Measurements from ENCODE around the gene HMX1. TPM values are rescaled to one million over a fixed set of nuclear protein-coding genes. Genes with fewer than 3 reads are reported as not detected.

Gene HMX1
- total and polyA plus RNA-seq, 2 donors (not counting 3 experiments of a cell fraction or from before 2014, with no cell fraction given): not detected

GRCh38 chr4:8850074-8850829 is 21.4 kb downstream of the HMX1 start:
- H3K27ac ChIP-seq (ENCODE audit: insufficient read depth, low read depth, low read length): no peak overlapping the region
- H2AFZ ChIP-seq (ENCODE audit: low read depth, low read length): no peak overlapping the region
- H3K27me3 ChIP-seq (ENCODE audit: control insufficient read depth in 2 of 2, insufficient read depth in 2 of 2, low read length in 2 of 2): peaks cover 5 to 10% of the 10 kb centered on the region in 2 experiments
- intact Hi-C loops (cut with micrococcal nuclease): no loop called here
- H3K36me3 ChIP-seq (ENCODE audit: control insufficient read depth in 2 of 2, extremely low read depth in 1 of 2, insufficient read depth in 2 of 2, low read length in 2 of 2): no peaks in the 10 kb centered on the region
- H3K9me3 ChIP-seq (replicated peaks; ENCODE audit: control insufficient read depth, insufficient read depth, low read length): no peaks in the 10 kb centered on the region
- BruUV-seq (replicated peaks): no TSS peak
- POLR2A ChIA-PET: no interaction called here
- H3K4me3 ChIP-seq (replicated peaks in 1 of 3; ENCODE audit: insufficient read depth in 1 of 3, low read depth in 1 of 3, low read length in 3 of 3): no peak overlapping the region
- DNase-seq (ENCODE audit: low read depth, low spot score) (no peak), FAIRE-seq (no peak)
- CTCF ChIA-PET: no interaction called here
- no peaks in the 10 kb centered on the region for H3K9me1 ChIP-seq (replicated peaks; ENCODE audit: control insufficient read depth, extremely low read depth, insufficient read depth, low read length)
- H3K9ac ChIP-seq (replicated peaks; ENCODE audit: extremely low read depth, insufficient read depth, low read length): no peak overlapping the region
- TF ChIP-seq MYC (IDR thresholded peaks at IDR 0.05; ENCODE audit: low read depth, low read length) (no peak), CTCF (IDR thresholded peaks at IDR 0.05; ENCODE audit: extremely low read depth in 1 of 2, insufficient read depth in 1 of 2, low read depth in 1 of 2, low read length in 2 of 2) (no peak), EZH2 (IDR thresholded peaks at IDR 0.05; ENCODE audit: borderline replicate concordance, low read depth, low read length, severe bottlenecking) (no peak), GATA2 (IDR thresholded peaks at IDR 0.05; ENCODE audit: insufficient read depth, insufficient read length, low read depth, low read length) (no peak), MAX (IDR thresholded peaks at IDR 0.05; ENCODE audit: insufficient read depth, insufficient read length) (no peak), FOS (IDR thresholded peaks at IDR 0.05; ENCODE audit: borderline replicate concordance, insufficient read depth, low read length) (no peak), POLR2A (IDR thresholded peaks at IDR 0.05; ENCODE audit: low read depth, low read length) (no peak), POLR2AphosphoS5 (IDR thresholded peaks at IDR 0.05; ENCODE audit: insufficient read depth, low read depth, low read length) (no peak), JUN (IDR thresholded peaks at IDR 0.05; ENCODE audit: borderline replicate concordance, insufficient read depth, insufficient read length, low read depth) (no peak)
- no peaks in the 10 kb centered on the region for H3K79me2 ChIP-seq (ENCODE audit: control insufficient read depth, insufficient read depth, low read length)
- H4K20me1 ChIP-seq (replicated peaks; ENCODE audit: control insufficient read depth, extremely low read depth, insufficient read depth, low read length): no peaks in the 10 kb centered on the region
- H3K4me2 ChIP-seq (ENCODE audit: insufficient read depth, low read length): no peak overlapping the region
- dilution Hi-C loops (cut with MboI; ENCODE audit: extremely low pct_ligation_motif_present, low sequenced_read_pairs): no loop called here
- no peaks in the 10 kb centered on the region for H3K4me1 ChIP-seq (ENCODE audit: control insufficient read depth, extremely low read depth, insufficient read depth, low read length)
